ENCODE measurements around the gene COBL.

COBL gene

GRCh38 chr7:51311166-51311565 is 5.4 kb downstream of the COBL start:
- Histone ChIP-seq H3K4me3 (ENCODE audit: control insufficient read depth in 1 of 7, extremely low read depth in 1 of 7, insufficient read depth in 4 of 7, low read depth in 2 of 7, low read length in 6 of 7) (no peak overlapping the region), H3K36me3 (ENCODE audit: control insufficient read depth in 4 of 4, insufficient read depth in 4 of 4, low read length in 3 of 4) (no peaks in the 10 kb centered on the region), H3K27me3 (replicated peaks in 2 of 5; ENCODE audit: control insufficient read depth in 4 of 5, insufficient read depth in 5 of 5, low read length in 4 of 5) (peaks cover 0 to 31% (median 20%) of the 10 kb centered on the region in 5 experiments), H3K27ac (ENCODE audit: insufficient read depth in 1 of 2, low read depth in 1 of 2, low read length in 2 of 2, poor library complexity in 1 of 2, severe bottlenecking in 2 of 2) (no peak overlapping the region), H3K4me1 (ENCODE audit: control extremely low read depth in 1 of 4, control insufficient read depth in 4 of 4, insufficient read depth in 4 of 4, low read length in 3 of 4) (peaks cover 0 to 11% (median 6%) of the 10 kb centered on the region in 4 experiments), H3K9me3 (ENCODE audit: control extremely low read depth in 1 of 5, control insufficient read depth in 4 of 5, insufficient read depth in 2 of 5, low read depth in 1 of 5, low read length in 4 of 5) (no peaks in the 10 kb centered on the region)
- ChIA-PET CTCF (no interaction called here), POLR2A (no interaction called here)
- 94% methylated on average over 2 of the region's 3 CpGs for WGBS (ENCODE audit: insufficient coverage)
- DNase-seq: no peak

DNA sequence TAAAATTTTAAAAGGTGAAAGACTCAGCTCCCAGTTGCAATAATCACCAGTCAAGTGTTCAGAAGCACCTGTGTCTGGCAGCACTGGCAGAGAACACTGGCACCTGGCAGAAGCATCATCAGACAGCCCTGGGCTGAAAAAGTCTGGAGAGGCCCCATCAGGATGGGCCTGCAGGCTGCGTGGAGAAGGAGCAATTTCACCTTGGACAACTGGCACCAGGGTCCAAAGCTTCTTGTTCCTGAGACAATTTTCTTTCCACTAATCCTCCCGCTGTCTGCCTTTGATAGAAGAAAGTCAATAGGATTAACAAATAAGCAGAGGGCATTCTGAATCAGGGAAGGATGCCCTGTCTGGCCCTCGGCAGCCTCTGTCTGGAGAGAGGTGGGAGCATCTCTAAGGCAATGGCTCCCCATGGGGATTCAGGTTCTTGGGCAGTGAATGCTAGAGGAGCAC is 6.5 kb downstream of the COBL start:
- no peak overlapping the region for H3K27ac ChIP-seq (ENCODE audit: insufficient read depth in 1 of 2, low read depth in 1 of 2, low read length in 2 of 2, poor library complexity in 1 of 2, severe bottlenecking in 2 of 2)
- ChIA-PET CTCF (interaction anchor here (0.9 to 2.3 kb wide), 2 partner anchors 10 to 673 kb away, joined by 3 to 4 read pairs; no protein-coding TSS in a partner anchor), POLR2A (no interaction called here)
- H3K27me3 ChIP-seq (replicated peaks in 2 of 5; ENCODE audit: control insufficient read depth in 4 of 5, insufficient read depth in 5 of 5, low read length in 4 of 5): peaks cover 0 to 21% (median 16%) of the 10 kb centered on the region in 5 experiments
- 97% methylated on average over 3 of the region's 3 CpGs for WGBS (ENCODE audit: insufficient coverage)
- H3K36me3 ChIP-seq (ENCODE audit: control insufficient read depth in 4 of 4, insufficient read depth in 4 of 4, low read length in 3 of 4): no peaks in the 10 kb centered on the region
- H3K4me1 ChIP-seq (ENCODE audit: control extremely low read depth in 1 of 4, control insufficient read depth in 4 of 4, insufficient read depth in 4 of 4, low read length in 3 of 4): peaks cover 0 to under 1% (median 0%) of the 10 kb centered on the region in 4 experiments
- DNase-seq: no peak
- no peaks in the 10 kb centered on the region for H3K9me3 ChIP-seq (ENCODE audit: control extremely low read depth in 1 of 5, control insufficient read depth in 4 of 5, insufficient read depth in 2 of 5, low read depth in 1 of 5, low read length in 4 of 5)
- H3K4me3 ChIP-seq (ENCODE audit: control insufficient read depth in 1 of 7, extremely low read depth in 1 of 7, insufficient read depth in 4 of 7, low read depth in 2 of 7, low read length in 6 of 7): no peak overlapping the region

DNA sequence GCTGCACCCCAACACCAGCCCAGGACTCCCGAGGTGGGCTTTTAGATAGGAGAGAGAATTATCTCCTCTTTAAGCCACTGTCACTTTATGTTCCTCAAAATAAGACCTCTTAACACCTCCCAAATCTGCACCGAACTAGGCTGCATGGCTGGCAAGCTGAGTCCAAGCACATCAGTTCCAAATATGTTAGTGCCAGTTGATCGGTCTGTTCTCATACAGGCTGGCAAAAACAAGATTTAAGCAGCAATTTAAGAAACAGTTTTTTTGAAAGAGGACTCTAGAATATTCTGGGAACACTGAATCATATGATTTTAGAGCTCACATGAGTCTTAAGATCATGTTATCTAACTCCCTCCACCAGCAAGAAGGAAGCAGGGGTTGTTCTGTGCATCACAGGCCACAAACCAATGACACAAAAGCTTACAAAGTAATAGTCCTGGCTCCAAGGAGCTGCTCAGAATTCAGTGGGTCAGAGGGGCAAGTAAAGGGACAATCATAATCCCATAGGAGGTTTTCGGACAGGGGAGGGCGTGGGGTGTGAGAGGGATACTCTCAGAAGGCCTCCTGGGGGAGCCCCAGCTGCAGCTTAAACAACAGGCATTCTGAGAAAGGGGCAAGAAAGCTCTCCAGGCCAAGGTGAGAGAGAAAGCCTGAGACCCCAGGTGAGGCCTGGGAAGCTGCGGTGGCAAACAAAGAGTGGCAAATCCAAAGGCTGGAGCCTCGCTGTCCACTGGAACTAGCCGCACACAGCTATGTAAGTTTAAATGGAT is 7.1 kb downstream of the COBL start:
- POLR2A ChIA-PET: no interaction called here

DNA sequence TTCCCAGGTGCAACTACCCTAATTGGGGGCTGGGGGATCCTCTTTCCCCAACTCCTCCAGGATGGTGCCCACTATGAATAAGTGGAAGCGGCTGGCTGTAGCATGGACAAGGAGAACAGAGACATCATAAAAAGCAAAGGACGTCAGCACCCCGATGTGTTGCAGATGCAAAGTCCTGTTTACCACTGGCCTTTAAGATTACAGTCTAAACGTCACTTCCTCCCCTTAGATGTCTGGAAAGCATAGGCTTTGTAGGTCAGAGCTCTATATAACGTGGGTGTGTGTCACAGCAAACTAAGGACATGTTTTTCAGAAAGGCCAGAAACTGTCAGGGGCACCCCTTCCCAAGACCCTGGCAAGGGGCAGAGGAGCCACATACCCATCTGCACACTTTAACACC is 7.9 kb downstream of the COBL start:
- Histone ChIP-seq H3K27ac (ENCODE audit: insufficient read depth in 1 of 2, low read depth in 1 of 2, low read length in 2 of 2, poor library complexity in 1 of 2, severe bottlenecking in 2 of 2) (no peak overlapping the region), H3K36me3 (ENCODE audit: control insufficient read depth in 4 of 4, insufficient read depth in 4 of 4, low read length in 3 of 4) (no peaks in the 10 kb centered on the region), H3K4me3 (ENCODE audit: control insufficient read depth in 1 of 7, extremely low read depth in 1 of 7, insufficient read depth in 4 of 7, low read depth in 2 of 7, low read length in 6 of 7) (no peak overlapping the region), H3K9me3 (ENCODE audit: control extremely low read depth in 1 of 5, control insufficient read depth in 4 of 5, insufficient read depth in 2 of 5, low read depth in 1 of 5, low read length in 4 of 5) (no peaks in the 10 kb centered on the region), H3K4me1 (ENCODE audit: control extremely low read depth in 1 of 4, control insufficient read depth in 4 of 4, insufficient read depth in 4 of 4, low read length in 3 of 4) (no peaks in the 10 kb centered on the region), H3K27me3 (replicated peaks in 2 of 5; ENCODE audit: control insufficient read depth in 4 of 5, insufficient read depth in 5 of 5, low read length in 4 of 5) (peaks cover 0 to 8% (median 4%) of the 10 kb centered on the region in 5 experiments)
- no peak for DNase-seq
- WGBS (ENCODE audit: insufficient coverage): 84% methylated on average over 4 of the region's 5 CpGs
- ChIA-PET POLR2A (no interaction called here), CTCF (interaction anchor here (2.3 kb wide), 1 partner anchor 8 kb away, joined by 4 read pairs; no protein-coding TSS in a partner anchor)

More for the DNA sequence above, 7.1 kb downstream of the COBL start:
- no peak overlapping the region for H3K27ac ChIP-seq (ENCODE audit: insufficient read depth in 1 of 2, low read depth in 1 of 2, low read length in 2 of 2, poor library complexity in 1 of 2, severe bottlenecking in 2 of 2)
- no peak for DNase-seq
- H3K27me3 ChIP-seq (replicated peaks in 2 of 5; ENCODE audit: control insufficient read depth in 4 of 5, insufficient read depth in 5 of 5, low read length in 4 of 5): peaks cover 0 to 15% (median 11%) of the 10 kb centered on the region in 5 experiments
- H3K4me3 ChIP-seq (ENCODE audit: control insufficient read depth in 1 of 7, extremely low read depth in 1 of 7, insufficient read depth in 4 of 7, low read depth in 2 of 7, low read length in 6 of 7): no peak overlapping the region
- WGBS (ENCODE audit: insufficient coverage): 96% methylated on average over 5 of the region's 8 CpGs
- no peaks in the 10 kb centered on the region for H3K36me3 ChIP-seq (ENCODE audit: control insufficient read depth in 4 of 4, insufficient read depth in 4 of 4, low read length in 3 of 4)
- H3K4me1 ChIP-seq (ENCODE audit: control extremely low read depth in 1 of 4, control insufficient read depth in 4 of 4, insufficient read depth in 4 of 4, low read length in 3 of 4): no peaks in the 10 kb centered on the region
- no peaks in the 10 kb centered on the region for H3K9me3 ChIP-seq (ENCODE audit: control extremely low read depth in 1 of 5, control insufficient read depth in 4 of 5, insufficient read depth in 2 of 5, low read depth in 1 of 5, low read length in 4 of 5)
- CTCF ChIA-PET: interaction anchor here (0.9 to 2.3 kb wide), 2 partner anchors 9 to 672 kb away, joined by 3 to 4 read pairs; no protein-coding TSS in a partner anchor

DNA sequence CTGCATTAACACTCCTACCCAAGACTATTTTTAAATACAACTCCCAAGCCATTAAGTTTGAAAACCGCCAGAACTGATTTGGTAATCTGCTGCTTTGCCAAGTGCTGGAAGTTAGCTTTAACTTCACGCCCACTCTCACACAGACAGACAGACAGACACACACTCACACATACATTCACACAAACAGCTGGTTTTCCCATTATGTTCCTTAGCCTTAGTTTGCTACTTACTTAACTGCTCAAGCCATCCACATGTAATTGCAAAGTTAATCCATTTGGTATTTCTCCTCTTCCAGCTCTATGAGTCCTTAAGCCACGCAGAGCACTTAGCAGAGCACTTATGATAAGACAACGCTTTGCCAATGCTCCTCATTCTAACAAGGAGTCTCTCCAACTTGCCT is 8.3 kb downstream of the COBL start:
- Histone ChIP-seq H3K4me1 (ENCODE audit: control extremely low read depth in 1 of 4, control insufficient read depth in 4 of 4, insufficient read depth in 4 of 4, low read length in 3 of 4) (no peaks in the 10 kb centered on the region), H3K9me3 (ENCODE audit: control extremely low read depth in 1 of 5, control insufficient read depth in 4 of 5, insufficient read depth in 2 of 5, low read depth in 1 of 5, low read length in 4 of 5) (no peaks in the 10 kb centered on the region), H3K4me3 (ENCODE audit: control insufficient read depth in 1 of 7, extremely low read depth in 1 of 7, insufficient read depth in 4 of 7, low read depth in 2 of 7, low read length in 6 of 7) (no peak overlapping the region), H3K36me3 (ENCODE audit: control insufficient read depth in 4 of 4, insufficient read depth in 4 of 4, low read length in 3 of 4) (no peaks in the 10 kb centered on the region), H3K27ac (ENCODE audit: insufficient read depth in 1 of 2, low read depth in 1 of 2, low read length in 2 of 2, poor library complexity in 1 of 2, severe bottlenecking in 2 of 2) (no peak overlapping the region), H3K27me3 (replicated peaks in 2 of 5; ENCODE audit: control insufficient read depth in 4 of 5, insufficient read depth in 5 of 5, low read length in 4 of 5) (peaks cover 0 to 5% (median 3%) of the 10 kb centered on the region in 5 experiments)
- CTCF ChIA-PET: interaction anchor here (2.3 kb wide), 1 partner anchor 8 kb away, joined by 4 read pairs; no protein-coding TSS in a partner anchor
- DNase-seq: no peak
- WGBS (ENCODE audit: insufficient coverage): 100% methylated on average over 3 of the region's 4 CpGs
- POLR2A ChIA-PET: no interaction called here

- no peak for DNase-seq
- ChIA-PET CTCF (no interaction called here), POLR2A (no interaction called here)
- H3K4me3 ChIP-seq (ENCODE audit: control insufficient read depth in 1 of 7, extremely low read depth in 1 of 7, insufficient read depth in 4 of 7, low read depth in 2 of 7, low read length in 6 of 7): no peak overlapping the region
- 37% methylated on average over 6 of the region's 8 CpGs for WGBS (ENCODE audit: insufficient coverage)
- no peaks in the 10 kb centered on the region for H3K4me1 ChIP-seq (ENCODE audit: control extremely low read depth in 1 of 4, control insufficient read depth in 4 of 4, insufficient read depth in 4 of 4, low read length in 3 of 4)
- H3K27me3 ChIP-seq (replicated peaks in 2 of 5; ENCODE audit: control insufficient read depth in 4 of 5, insufficient read depth in 5 of 5, low read length in 4 of 5): peaks cover 0 to 5% (median 3%) of the 10 kb centered on the region in 5 experiments
- H3K36me3 ChIP-seq (ENCODE audit: control insufficient read depth in 4 of 4, insufficient read depth in 4 of 4, low read length in 3 of 4): no peaks in the 10 kb centered on the region
- no peaks in the 10 kb centered on the region for H3K9me3 ChIP-seq (ENCODE audit: control extremely low read depth in 1 of 5, control insufficient read depth in 4 of 5, insufficient read depth in 2 of 5, low read depth in 1 of 5, low read length in 4 of 5)
- no peak overlapping the region for H3K27ac ChIP-seq (ENCODE audit: insufficient read depth in 1 of 2, low read depth in 1 of 2, low read length in 2 of 2, poor library complexity in 1 of 2, severe bottlenecking in 2 of 2)
These were observed 8.9 kb downstream of the COBL start for GRCh38 chr7:51307651-51308210.

DNA sequence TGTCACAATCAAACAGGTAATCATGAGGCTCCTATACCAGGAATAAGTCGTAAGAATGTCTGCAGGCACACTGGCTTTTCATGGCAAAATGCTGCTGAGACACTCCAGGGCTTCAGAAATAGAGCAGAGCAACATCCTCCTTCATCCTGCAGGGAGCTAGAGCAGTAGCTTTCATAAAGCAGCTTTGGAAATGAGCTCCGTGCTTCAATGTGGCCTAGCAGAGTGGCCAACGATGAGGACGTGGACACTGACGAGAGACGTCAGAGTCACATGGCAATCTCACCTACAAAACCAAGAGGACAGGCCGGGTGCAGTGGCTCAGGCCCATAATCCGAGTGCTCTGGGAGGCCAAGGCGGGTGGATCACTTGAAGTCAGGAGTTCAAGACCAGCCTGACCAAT is 9.8 kb downstream of the COBL start:
- Histone ChIP-seq H3K36me3 (ENCODE audit: control insufficient read depth in 4 of 4, insufficient read depth in 4 of 4, low read length in 3 of 4) (no peaks in the 10 kb centered on the region), H3K27me3 (replicated peaks in 2 of 5; ENCODE audit: control insufficient read depth in 4 of 5, insufficient read depth in 5 of 5, low read length in 4 of 5) (peaks cover 0 to 5% (median 2%) of the 10 kb centered on the region in 5 experiments), H3K27ac (ENCODE audit: insufficient read depth in 1 of 2, low read depth in 1 of 2, low read length in 2 of 2, poor library complexity in 1 of 2, severe bottlenecking in 2 of 2) (no peak overlapping the region), H3K4me3 (ENCODE audit: control insufficient read depth in 1 of 7, extremely low read depth in 1 of 7, insufficient read depth in 4 of 7, low read depth in 2 of 7, low read length in 6 of 7) (no peak overlapping the region), H3K9me3 (ENCODE audit: control extremely low read depth in 1 of 5, control insufficient read depth in 4 of 5, insufficient read depth in 2 of 5, low read depth in 1 of 5, low read length in 4 of 5) (no peaks in the 10 kb centered on the region), H3K4me1 (ENCODE audit: control extremely low read depth in 1 of 4, control insufficient read depth in 4 of 4, insufficient read depth in 4 of 4, low read length in 3 of 4) (no peaks in the 10 kb centered on the region)
- ChIA-PET POLR2A (no interaction called here), CTCF (no interaction called here)
- DNase-seq: no peak
- 99% methylated on average over 6 of the region's 9 CpGs for WGBS (ENCODE audit: insufficient coverage)

Measured in common myeloid progenitor, CD34-positive (primary cell).